Activated T-cell treated with anti-CD3 and anti-CD28 coated beads, Interleukin-2, amount 50 U/mL, for 24 hours (primary cell): ENCODE data around the gene SPANXD.
"Not testable (repeated sequence)": the region's sequence is repeated elsewhere in the genome, so short reads cannot be mapped to it uniquely, and the experiment has no call there.

Experiments used
- DNase-seq: peaks from one replicate; pipeline ENCODE4 v3.0.0-alpha.2; 2020
- H3K27ac Mint-ChIP-seq: 2 replicates; pipeline ENCODE4 v1.8.0; 2020; ENCODE audit warnings: mild to moderate bottlenecking, mixed read lengths
- H3K27me3 Mint-ChIP-seq: 2 replicates; pipeline ENCODE4 v1.8.0; 2020; ENCODE audit warnings: mixed read lengths
- H3K36me3 Mint-ChIP-seq: 2 replicates; pipeline ENCODE4 v1.8.0; 2020; ENCODE audit warnings: low read depth, mixed read lengths
- H3K4me1 Mint-ChIP-seq: 2 replicates; pipeline ENCODE4 v1.8.0; 2020; ENCODE audit warnings: low read depth, mixed read lengths
- H3K4me3 Mint-ChIP-seq: 2 replicates; pipeline ENCODE4 v1.8.0; 2020; ENCODE audit warnings: mild to moderate bottlenecking, moderate library complexity, mixed read lengths
- H3K9me3 Mint-ChIP-seq: 2 replicates; pipeline ENCODE4 v1.8.0; 2020; ENCODE audit warnings: mixed read lengths

SPANXD gene, protein sequence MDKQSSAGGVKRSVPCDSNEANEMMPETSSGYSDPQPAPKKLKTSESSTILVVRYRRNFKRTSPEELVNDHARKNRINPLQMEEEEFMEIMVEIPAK

DNA sequence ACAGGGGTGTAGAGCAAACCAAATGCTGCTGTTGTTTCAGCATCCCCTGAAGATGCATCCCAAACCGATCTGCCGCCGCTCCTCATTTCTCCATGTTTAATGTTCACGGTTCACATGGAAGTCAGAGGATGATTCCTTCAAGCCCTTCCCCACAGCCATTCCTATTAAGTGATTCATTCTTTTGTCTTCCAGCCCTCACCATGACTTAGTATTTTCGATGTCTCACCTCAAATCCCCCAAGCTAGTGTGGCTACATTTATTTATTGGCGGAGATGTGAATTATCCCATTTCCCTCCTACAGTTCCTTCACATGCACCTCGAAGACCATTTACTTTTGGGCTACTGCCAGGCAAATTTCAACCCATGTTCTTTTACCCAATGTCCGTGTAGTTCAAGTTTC is at the start of gene SPANXD:
Gene SPANXD (minus strand): TSS at position 101 of the 400 bp plus-strand sequence. CDS start 334 bp downstream, outside the sequence.
- not testable (repeated sequence) for H3K4me1 Mint-ChIP-seq, H3K4me3 Mint-ChIP-seq, DNase-seq, H3K27me3 Mint-ChIP-seq, H3K9me3 Mint-ChIP-seq, H3K36me3 Mint-ChIP-seq, H3K27ac Mint-ChIP-seq

DNA sequence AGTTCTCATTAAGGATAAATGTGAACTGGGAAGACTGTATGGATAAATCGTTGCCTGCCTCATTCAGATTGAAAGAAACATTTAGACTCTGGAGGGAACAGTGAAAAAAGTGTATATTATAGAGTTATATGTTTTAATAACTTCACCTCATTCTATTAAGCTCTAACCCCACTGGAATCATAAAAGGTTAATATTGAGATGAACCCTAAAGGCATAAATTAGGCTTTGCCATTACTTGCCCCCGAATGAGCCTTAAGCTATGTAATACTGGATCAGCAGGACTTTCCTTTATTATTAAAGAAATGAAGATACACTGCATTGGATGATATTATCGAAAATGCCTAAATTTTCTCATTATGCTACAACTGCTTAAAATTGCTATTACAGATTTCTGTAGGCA is 44.1 kb upstream of the SPANXD start:
- H3K27me3 Mint-ChIP-seq = no peaks in the 10 kb centered on the region
- no peaks in the 10 kb centered on the region for H3K36me3 Mint-ChIP-seq
- H3K9me3 Mint-ChIP-seq = no peaks in the 10 kb centered on the region
- no peaks in the 10 kb centered on the region for H3K4me1 Mint-ChIP-seq
- no peak for DNase-seq
- no peak overlapping the region for H3K27ac Mint-ChIP-seq
- H3K4me3 Mint-ChIP-seq = no peak overlapping the region

DNA sequence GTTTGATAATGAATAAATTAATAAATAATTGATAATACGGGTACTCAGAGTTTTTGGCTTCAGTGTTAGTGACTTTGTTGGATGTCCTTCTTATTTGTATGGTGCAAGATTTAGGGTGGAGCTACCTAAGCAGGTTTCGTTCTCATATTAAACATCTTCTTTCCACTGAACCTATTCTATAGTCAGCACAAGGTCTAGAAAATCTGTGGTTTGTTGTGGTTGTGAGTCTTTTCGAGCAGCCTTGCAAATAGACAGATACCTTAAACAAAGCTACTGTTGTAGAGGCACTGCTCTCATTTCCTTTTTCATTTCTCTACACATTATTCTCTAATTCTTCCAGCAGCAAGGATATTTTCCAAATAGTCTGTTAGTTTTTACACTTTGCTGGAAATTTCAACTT is 38.1 kb upstream of the SPANXD start:
- Mint-ChIP-seq H3K4me1 (no peaks in the 10 kb centered on the region), H3K36me3 (no peaks in the 10 kb centered on the region), H3K9me3 (no peaks in the 10 kb centered on the region), H3K27me3 (peaks cover 3% of the 10 kb centered on the region), H3K27ac (no peak overlapping the region), H3K4me3 (no peak overlapping the region)
- no peak for DNase-seq

GRCh38 chrX:141733371-141733770 is 34.8 kb upstream of the SPANXD start:
- Mint-ChIP-seq H3K27ac (no peak overlapping the region), H3K9me3 (no peaks in the 10 kb centered on the region), H3K4me3 (no peak overlapping the region), H3K4me1 (no peaks in the 10 kb centered on the region), H3K27me3 (peaks cover 3% of the 10 kb centered on the region), H3K36me3 (no peaks in the 10 kb centered on the region)
- no peak for DNase-seq

DNA sequence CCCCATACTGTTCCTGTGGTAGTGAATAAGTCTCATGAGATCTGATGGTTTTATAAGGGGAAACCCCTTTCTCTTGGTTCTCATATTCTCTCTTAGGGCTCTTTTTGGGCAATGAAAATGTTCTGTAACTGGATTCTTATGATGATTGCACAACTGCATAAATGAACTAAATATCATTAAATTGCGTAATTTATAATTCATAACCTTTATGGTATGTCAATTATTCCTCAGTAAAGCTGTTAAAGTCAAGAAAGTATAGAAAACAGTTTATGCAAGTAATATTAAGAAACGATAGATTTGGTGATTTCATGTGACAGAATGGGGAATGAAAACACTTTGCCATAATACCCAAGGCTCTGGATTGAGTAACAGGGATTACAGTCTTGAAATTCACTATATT is 33.5 kb upstream of the SPANXD start:
- H3K27ac Mint-ChIP-seq = no peak overlapping the region
- no peaks in the 10 kb centered on the region for H3K9me3 Mint-ChIP-seq

GRCh38 chrX:141724186-141724585 is 25.6 kb upstream of the SPANXD start:
- no peak overlapping the region for H3K27ac Mint-ChIP-seq
- H3K4me1 Mint-ChIP-seq = no peaks in the 10 kb centered on the region
- no peaks in the 10 kb centered on the region for H3K9me3 Mint-ChIP-seq
- H3K27me3 Mint-ChIP-seq = peaks cover 5% of the 10 kb centered on the region
- no peaks in the 10 kb centered on the region for H3K36me3 Mint-ChIP-seq
- H3K4me3 Mint-ChIP-seq = no peak overlapping the region
- DNase-seq = no peak

More for the DNA sequence above, 33.5 kb upstream of the SPANXD start:
- no peak overlapping the region for H3K4me3 Mint-ChIP-seq
- H3K36me3 Mint-ChIP-seq = no peaks in the 10 kb centered on the region
- DNase-seq = no peak
- H3K27me3 Mint-ChIP-seq = peaks cover 5% of the 10 kb centered on the region
- no peaks in the 10 kb centered on the region for H3K4me1 Mint-ChIP-seq

- peaks cover 6% of the 10 kb centered on the region for H3K27me3 Mint-ChIP-seq
- no peak overlapping the region for H3K27ac Mint-ChIP-seq
- H3K36me3 Mint-ChIP-seq = no peaks in the 10 kb centered on the region
- H3K9me3 Mint-ChIP-seq = no peaks in the 10 kb centered on the region
- H3K4me1 Mint-ChIP-seq = no peaks in the 10 kb centered on the region
- H3K4me3 Mint-ChIP-seq = no peak overlapping the region
- no peak for DNase-seq
These were observed 16.1 kb upstream of the SPANXD start for GRCh38 chrX:141714680-141715079.

GRCh38 chrX:141701072-141701471 is 2.5 kb upstream of the SPANXD start:
- H3K27me3 Mint-ChIP-seq = no peaks in the 10 kb centered on the region
- DNase-seq = no peak
- no peaks in the 10 kb centered on the region for H3K4me1 Mint-ChIP-seq
- no peaks in the 10 kb centered on the region for H3K36me3 Mint-ChIP-seq
- H3K9me3 Mint-ChIP-seq = peaks cover 3% of the 10 kb centered on the region
- no peak overlapping the region for H3K4me3 Mint-ChIP-seq
- H3K27ac Mint-ChIP-seq = no peak overlapping the region

- Mint-ChIP-seq H3K36me3 (no peaks in the 10 kb centered on the region), H3K27ac (no peak overlapping the region)
These were observed 24.6 kb downstream of the SPANXD start for GRCh38 chrX:141673946-141674345.

DNA sequence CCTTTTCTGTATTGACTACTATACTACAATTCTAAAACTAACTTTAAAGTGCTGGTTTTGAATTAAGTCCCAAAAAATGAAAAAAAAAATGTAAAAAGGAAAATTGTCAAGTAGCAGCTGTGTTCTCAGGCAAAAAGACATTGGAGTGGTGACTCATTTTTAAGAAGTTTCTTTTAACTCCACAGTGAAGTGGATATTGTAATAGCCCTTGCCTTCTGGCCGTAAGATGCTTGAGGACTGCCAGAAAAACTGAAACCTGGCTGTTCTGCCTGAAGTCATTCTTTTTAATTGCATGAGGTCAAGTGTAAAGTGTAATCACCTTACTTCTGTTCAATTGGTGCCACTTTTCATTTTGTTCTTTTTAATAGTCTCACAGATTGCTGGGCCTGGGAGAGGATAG is 28.9 kb downstream of the SPANXD start:
- Mint-ChIP-seq H3K4me3 (no peak overlapping the region), H3K4me1 (no peaks in the 10 kb centered on the region)

More at GRCh38 chrX:141673946-141674345, 24.6 kb downstream of the SPANXD start:
- no peak for DNase-seq
- Mint-ChIP-seq H3K4me1 (no peaks in the 10 kb centered on the region), H3K4me3 (no peak overlapping the region), H3K27me3 (peaks cover 6% of the 10 kb centered on the region), H3K9me3 (no peaks in the 10 kb centered on the region)

DNA sequence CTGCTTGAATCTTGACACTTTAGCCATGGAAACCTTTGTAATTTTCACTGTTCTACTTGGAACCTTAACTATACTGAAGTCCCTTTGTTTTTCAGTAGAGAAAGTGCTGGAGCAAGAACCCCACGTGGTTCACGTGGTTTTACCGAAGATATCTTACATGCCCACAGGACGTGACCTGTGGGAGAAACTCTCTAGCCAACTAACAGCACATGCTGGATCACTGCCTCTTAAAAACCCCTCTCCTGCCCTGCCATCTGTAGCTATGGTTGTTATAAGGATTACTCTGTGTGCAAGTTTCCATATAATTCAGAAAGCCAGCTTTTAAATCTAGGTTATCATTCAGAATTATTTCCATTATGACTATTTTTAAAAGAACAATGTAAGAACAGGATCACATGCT is 30.2 kb downstream of the SPANXD start:
- Mint-ChIP-seq H3K4me1 (no peaks in the 10 kb centered on the region), H3K4me3 (no peak overlapping the region), H3K36me3 (no peaks in the 10 kb centered on the region), H3K27me3 (peaks cover 4% of the 10 kb centered on the region), H3K9me3 (no peaks in the 10 kb centered on the region), H3K27ac (no peak overlapping the region)
- DNase-seq = no peak

More for the DNA sequence above, 28.9 kb downstream of the SPANXD start:
- Mint-ChIP-seq H3K27me3 (peaks cover 9% of the 10 kb centered on the region), H3K27ac (no peak overlapping the region), H3K9me3 (no peaks in the 10 kb centered on the region), H3K36me3 (no peaks in the 10 kb centered on the region)
- no peak for DNase-seq

DNA sequence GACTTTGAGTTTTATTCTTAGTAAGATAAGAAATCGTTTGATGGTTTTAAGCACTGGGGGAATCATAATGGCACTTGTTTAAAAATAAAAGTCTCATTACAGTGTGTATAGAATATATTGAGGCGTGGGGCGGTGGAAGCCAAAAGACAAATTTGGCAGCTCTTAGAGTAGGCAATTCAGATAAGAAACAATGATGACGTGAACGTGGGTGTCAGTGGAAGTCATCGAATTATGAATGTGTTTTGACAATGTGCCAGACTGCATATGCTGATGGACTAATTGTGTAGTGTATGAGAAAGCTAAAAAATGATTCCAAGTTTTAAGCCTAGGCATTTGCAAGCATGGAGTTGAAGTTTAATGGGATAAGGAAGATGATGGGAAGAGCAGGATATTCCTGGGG is 35.8 kb downstream of the SPANXD start:
- DNase-seq = no peak
- no peaks in the 10 kb centered on the region for H3K4me1 Mint-ChIP-seq
- H3K27me3 Mint-ChIP-seq = no peaks in the 10 kb centered on the region
- H3K4me3 Mint-ChIP-seq = no peak overlapping the region
- no peak overlapping the region for H3K27ac Mint-ChIP-seq
- H3K9me3 Mint-ChIP-seq = no peaks in the 10 kb centered on the region
- no peaks in the 10 kb centered on the region for H3K36me3 Mint-ChIP-seq

DNA sequence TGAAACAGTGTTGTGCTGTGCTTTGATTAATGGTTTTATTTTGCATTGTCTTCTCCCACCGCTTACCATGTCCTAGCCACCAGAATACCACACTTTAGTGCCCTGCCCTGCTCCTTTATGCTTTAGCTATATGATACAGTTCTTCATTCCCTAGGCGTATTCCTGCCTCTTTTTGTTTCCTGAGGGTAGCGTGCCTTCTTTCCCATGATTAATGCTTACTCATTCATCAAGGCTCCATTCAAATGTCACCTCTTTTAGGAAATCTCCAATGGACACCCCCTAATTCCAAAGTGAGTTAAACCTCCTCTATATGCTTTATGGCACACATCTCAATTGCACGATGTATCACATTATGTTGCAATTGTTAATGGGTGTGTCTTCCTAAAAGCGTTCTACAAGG is 46.3 kb downstream of the SPANXD start:
- Mint-ChIP-seq H3K9me3 (no peaks in the 10 kb centered on the region), H3K4me1 (no peaks in the 10 kb centered on the region), H3K4me3 (no peak overlapping the region), H3K27ac (no peak overlapping the region), H3K27me3 (peaks cover 19% of the 10 kb centered on the region), H3K36me3 (no peaks in the 10 kb centered on the region)
- DNase-seq = no peak
